IPS-15b (cell line): ENCODE data around the gene TMEM9B.

Experiments
- H3K27me3 ChIP-seq: one replicate; pipeline ENCODE4 v1.6.1; 2013; ENCODE audit warnings: low read length; ENCODE audit not compliant: control insufficient read depth, insufficient read depth
- H3K36me3 ChIP-seq: one replicate; pipeline ENCODE4 v1.6.1; 2013; ENCODE audit warnings: low read length; ENCODE audit not compliant: control insufficient read depth, insufficient read depth
- H3K4me1 ChIP-seq: one replicate; pipeline ENCODE4 v1.6.1; 2013; ENCODE audit warnings: mild to moderate bottlenecking, low read length; ENCODE audit not compliant: control insufficient read depth, insufficient read depth
- H3K4me3 ChIP-seq: one replicate; pipeline ENCODE4 v1.5.1; 2013; ENCODE audit warnings: low read depth, low read length
- H3K9ac ChIP-seq: one replicate; pipeline ENCODE4 v1.6.1; 2013; ENCODE audit warnings: low read depth, mild to moderate bottlenecking, low read length
- H3K9me3 ChIP-seq: one replicate; pipeline ENCODE4 v1.6.1; 2013; ENCODE audit warnings: mild to moderate bottlenecking, low read length; ENCODE audit not compliant: control insufficient read depth, insufficient read depth

Gene TMEM9B

GRCh38 chr11:8922691-8923090, 41.6 kb downstream of the TMEM9B start:
- Histone ChIP-seq H3K4me3 (no peak overlapping the region), H3K4me1 (no peaks in the 10 kb centered on the region), H3K9ac (no peak overlapping the region), H3K9me3 (no peaks in the 10 kb centered on the region), H3K36me3 (peaks cover 9% of the 10 kb centered on the region), H3K27me3 (no peaks in the 10 kb centered on the region)

GRCh38 chr11:8917157-8917825, 47.0 kb downstream of the TMEM9B start:
- H3K36me3 ChIP-seq, result peaks cover 9% of the 10 kb centered on the region
- no peaks in the 10 kb centered on the region for H3K4me1 ChIP-seq
- no peaks in the 10 kb centered on the region for H3K9me3 ChIP-seq
- H3K27me3 ChIP-seq, result no peaks in the 10 kb centered on the region
- no peak overlapping the region for H3K9ac ChIP-seq
- no peak overlapping the region for H3K4me3 ChIP-seq

GRCh38 chr11:8914661-8915018, 49.6 kb downstream of the TMEM9B start:
- no peaks in the 10 kb centered on the region for H3K9me3 ChIP-seq
- no peak overlapping the region for H3K4me3 ChIP-seq
- peaks cover 7% of the 10 kb centered on the region for H3K27me3 ChIP-seq
- H3K4me1 ChIP-seq, result no peaks in the 10 kb centered on the region
- H3K36me3 ChIP-seq, result no peaks in the 10 kb centered on the region
- H3K9ac ChIP-seq, result no peak overlapping the region

DNA sequence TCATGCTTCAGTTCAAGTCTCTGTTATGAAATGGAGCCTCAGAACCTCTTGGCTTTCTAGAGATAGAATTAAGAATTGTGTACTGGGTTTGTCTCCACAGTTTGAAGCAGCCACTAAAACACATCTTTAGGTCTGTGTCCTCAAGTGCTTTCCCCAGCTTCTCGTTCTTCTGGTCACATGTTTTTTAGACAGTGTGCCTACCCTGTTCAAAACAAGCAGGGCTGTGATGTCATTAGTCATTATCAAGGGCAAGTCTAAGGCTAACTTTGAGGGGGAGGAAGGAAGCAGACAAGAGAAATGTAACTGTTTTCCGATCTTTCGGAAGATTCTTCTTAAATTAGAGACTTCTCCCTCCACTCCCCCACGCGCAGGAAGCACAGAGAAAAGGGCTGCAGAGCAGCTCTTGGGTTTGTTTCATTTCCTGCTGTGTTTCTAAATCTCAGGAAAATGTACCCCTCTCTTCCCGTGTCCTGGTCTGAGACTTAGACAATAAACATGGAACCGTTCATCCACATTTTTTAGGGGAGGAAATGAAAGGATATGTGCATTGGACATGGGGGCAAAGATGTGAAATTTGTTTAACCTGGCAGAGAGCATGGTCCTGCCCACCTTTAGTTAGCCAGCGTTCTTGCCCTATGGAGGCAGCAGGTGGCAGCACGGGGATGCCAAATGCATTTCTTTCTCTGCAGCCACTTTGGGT, 50.1 kb downstream of the TMEM9B start:
- Histone ChIP-seq H3K36me3 (no peaks in the 10 kb centered on the region), H3K4me3 (no peak overlapping the region), H3K4me1 (no peaks in the 10 kb centered on the region), H3K9me3 (no peaks in the 10 kb centered on the region), H3K9ac (no peak overlapping the region), H3K27me3 (peaks cover 13% of the 10 kb centered on the region)

GRCh38 chr11:8911029-8911823, 53.0 kb downstream of the TMEM9B start, which contains the start of gene AKIP1:
TSS of gene AKIP1 (plus strand) at chr11:8911189. CDS start at chr11:8911450, 261 bp downstream.
- Histone ChIP-seq H3K4me3 (peak within 1 kb of the TSS; percentile 87), H3K36me3 (no peaks in the 10 kb centered on the region), H3K27me3 (peaks cover 24% of the 10 kb centered on the region), H3K9ac (peak within 1 kb of the TSS; percentile 70), H3K4me1 (no peaks in the 10 kb centered on the region), H3K9me3 (no peaks in the 10 kb centered on the region)

DNA sequence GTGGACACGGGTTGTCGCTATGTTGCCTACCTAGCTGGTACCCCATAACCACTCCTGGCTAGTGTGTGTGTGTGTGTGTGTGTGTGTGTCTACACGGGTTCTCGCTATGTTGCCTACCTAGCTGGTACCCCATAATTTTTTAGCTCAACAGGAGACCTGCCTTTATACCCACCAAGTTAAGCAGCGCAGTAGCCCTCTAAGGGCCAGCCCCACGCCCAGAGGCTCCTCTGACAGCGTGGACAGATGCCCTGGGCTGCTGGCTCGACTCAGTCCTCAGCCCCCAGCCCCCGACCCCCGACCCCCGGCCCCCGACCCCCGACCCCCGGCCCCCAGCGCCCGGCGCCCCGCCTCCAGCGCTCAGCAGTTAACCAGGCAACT, 53.6 kb downstream of the TMEM9B start:
- Histone ChIP-seq H3K36me3 (no peaks in the 10 kb centered on the region), H3K9ac (no peak overlapping the region), H3K9me3 (no peaks in the 10 kb centered on the region), H3K27me3 (peaks cover 24% of the 10 kb centered on the region), H3K4me3 (peak overlapping the region; percentile 82), H3K4me1 (no peaks in the 10 kb centered on the region)

GRCh38 chr11:8908099-8908498, 56.1 kb downstream of the TMEM9B start:
- Histone ChIP-seq H3K36me3 (no peaks in the 10 kb centered on the region), H3K4me1 (no peaks in the 10 kb centered on the region), H3K4me3 (no peak overlapping the region), H3K27me3 (peaks cover 24% of the 10 kb centered on the region), H3K9me3 (no peaks in the 10 kb centered on the region), H3K9ac (no peak overlapping the region)

DNA sequence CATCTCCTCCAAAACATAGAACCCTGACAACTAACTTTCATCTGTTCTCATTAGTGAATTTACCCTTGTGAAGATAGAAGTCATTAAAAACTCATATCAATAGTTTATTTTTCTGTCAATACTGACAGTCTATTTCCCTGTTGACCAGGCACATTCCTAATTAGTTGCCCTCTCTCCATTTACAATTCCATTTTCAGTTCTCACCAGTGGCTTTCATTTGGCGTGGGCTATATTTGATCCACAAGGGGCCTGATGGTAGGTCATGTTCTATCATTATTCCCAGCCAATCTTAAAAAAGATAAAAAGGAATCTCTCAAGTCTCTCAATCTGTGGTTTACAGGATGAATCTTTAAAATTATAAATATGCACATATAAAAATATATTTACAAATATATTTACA, 57.1 kb downstream of the TMEM9B start:
- Histone ChIP-seq H3K4me3 (no peak overlapping the region), H3K4me1 (no peaks in the 10 kb centered on the region), H3K9me3 (no peaks in the 10 kb centered on the region), H3K9ac (no peak overlapping the region), H3K27me3 (peaks cover 24% of the 10 kb centered on the region), H3K36me3 (no peaks in the 10 kb centered on the region)

DNA sequence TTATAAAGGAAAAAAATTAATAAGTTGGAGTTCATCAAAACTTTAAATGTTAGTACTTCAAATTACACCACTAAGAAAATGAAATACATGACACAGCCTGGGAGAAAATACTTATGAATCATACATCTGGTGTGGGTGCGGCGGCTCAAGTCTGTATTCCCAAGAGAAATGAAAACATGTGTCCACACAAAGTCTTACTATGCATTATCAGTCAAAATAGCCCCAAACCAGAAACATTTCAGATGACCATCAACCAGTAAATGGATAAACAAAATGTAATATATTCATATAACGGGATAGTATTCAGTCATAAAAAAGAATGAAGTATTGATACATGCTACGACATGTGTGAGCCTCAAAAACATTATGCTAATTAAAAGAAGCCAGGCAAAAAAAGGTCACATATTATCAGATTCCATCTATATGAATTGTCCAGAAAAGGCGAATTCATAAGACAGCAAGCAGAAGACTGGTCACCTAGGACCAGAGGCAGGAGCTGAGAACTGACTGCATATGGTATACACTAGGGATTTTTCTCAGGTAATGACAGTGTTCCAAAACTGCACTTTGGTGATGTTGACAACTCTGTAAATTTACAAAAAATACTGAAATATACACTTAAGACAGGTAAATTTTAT, 58.6 kb downstream of the TMEM9B start:
- no peak overlapping the region for H3K4me3 ChIP-seq
- H3K4me1 ChIP-seq, result no peaks in the 10 kb centered on the region
- no peaks in the 10 kb centered on the region for H3K36me3 ChIP-seq
- no peaks in the 10 kb centered on the region for H3K9me3 ChIP-seq
- H3K9ac ChIP-seq, result no peak overlapping the region
- H3K27me3 ChIP-seq, result peaks cover 24% of the 10 kb centered on the region

DNA sequence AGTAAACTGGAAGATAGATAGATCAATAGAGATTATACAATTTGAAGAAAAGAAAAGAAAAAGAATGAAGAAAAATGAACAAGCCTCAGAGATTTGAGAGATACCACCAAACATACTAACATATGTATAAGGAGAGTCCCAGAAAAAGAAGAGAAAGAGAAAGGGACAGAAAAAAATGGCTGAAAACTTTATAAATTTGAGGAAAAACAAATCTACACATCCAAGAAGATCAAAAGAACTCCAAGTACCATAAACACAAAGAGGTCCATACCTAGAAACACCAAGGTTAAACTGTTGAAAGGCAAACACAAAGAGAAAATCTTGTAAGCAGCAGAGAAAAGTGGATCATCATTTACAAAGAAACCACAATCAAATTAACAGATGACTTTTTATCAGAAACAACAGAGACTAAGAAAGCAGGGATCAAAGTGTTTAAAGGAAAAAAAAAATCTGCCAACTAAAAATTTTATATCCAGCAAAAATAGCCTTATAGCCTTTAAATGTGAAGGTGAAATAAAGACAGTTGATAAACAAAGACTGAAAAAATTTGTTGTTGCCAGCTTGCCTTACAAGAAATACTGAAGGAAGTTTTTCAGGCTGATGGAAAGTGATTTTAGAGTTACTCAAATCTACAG, 65.0 kb downstream of the TMEM9B start:
- no peaks in the 10 kb centered on the region for H3K9me3 ChIP-seq
- no peaks in the 10 kb centered on the region for H3K27me3 ChIP-seq
- H3K36me3 ChIP-seq, result no peaks in the 10 kb centered on the region

More for the DNA sequence above, 65.0 kb downstream of the TMEM9B start:
- Histone ChIP-seq H3K4me3 (no peak overlapping the region), H3K4me1 (no peaks in the 10 kb centered on the region), H3K9ac (no peak overlapping the region)
